H9 (cell line): ENCODE results near the gene IAH1. TPM values are rescaled to one million over a fixed set of nuclear protein-coding genes. Genes with fewer than 3 reads are reported as not detected.

Experiments used
- DNase-seq: peaks from one replicate; pipeline ENCODE4 v3.0.0-alpha.2; 2017
- H2AFZ ChIP-seq: one replicate; pipeline ENCODE4 v1.6.1; 2013; ENCODE audit warnings: mild to moderate bottlenecking, low read length, control low read depth, moderate library complexity
- H2AK5ac ChIP-seq: 2 replicates; pipeline ENCODE4 v1.6.1; 2013; ENCODE audit warnings: low read length, control low read depth, mixed read lengths; ENCODE audit not compliant: insufficient read length
- H2BK120ac ChIP-seq: one replicate; pipeline ENCODE4 v1.6.1; 2013; ENCODE audit warnings: low read depth, mild to moderate bottlenecking, low read length, control low read depth, inconsistent platforms; ENCODE audit not compliant: poor library complexity, severe bottlenecking
- H2BK12ac ChIP-seq: 2 replicates; pipeline ENCODE4 v1.6.1; 2013; ENCODE audit warnings: low read length, control low read depth, mixed read lengths, low read depth; ENCODE audit not compliant: insufficient read length
- H2BK15ac ChIP-seq: 2 replicates; pipeline ENCODE4 v1.6.1; 2013; ENCODE audit warnings: low read depth, low read length, control low read depth
- H2BK20ac ChIP-seq: one replicate; pipeline ENCODE4 v1.6.1; 2013; ENCODE audit warnings: low read depth, mild to moderate bottlenecking, low read length, control low read depth, inconsistent platforms; ENCODE audit not compliant: poor library complexity, severe bottlenecking
- H2BK5ac ChIP-seq: 2 replicates; pipeline ENCODE4 v1.6.1; 2013; ENCODE audit warnings: low read length, control low read depth, mixed read lengths; ENCODE audit not compliant: insufficient read length
- H3K14ac ChIP-seq: 2 replicates; pipeline ENCODE4 v1.6.1; 2013; ENCODE audit warnings: low read length, control low read depth; ENCODE audit not compliant: insufficient read depth
- H3K18ac ChIP-seq: 2 replicates; pipeline ENCODE4 v1.6.1; 2013; ENCODE audit warnings: low read depth, mild to moderate bottlenecking, mixed read lengths, low read length, control low read depth; ENCODE audit not compliant: insufficient read length
- H3K23ac ChIP-seq: 2 replicates; pipeline ENCODE4 v1.6.1; 2013; ENCODE audit warnings: low read length, control low read depth, mixed read lengths, low read depth; ENCODE audit not compliant: insufficient read length
- H3K23me2 ChIP-seq: 2 replicates; pipeline ENCODE4 v1.6.1; 2013; ENCODE audit warnings: low read depth, mild to moderate bottlenecking, mixed read lengths, low read length, control low read depth; ENCODE audit not compliant: insufficient read length, poor library complexity, severe bottlenecking
- H3K27ac ChIP-seq: 2 replicates; pipeline ENCODE4 v1.5.1; 2013; ENCODE audit warnings: low read length, control low read depth, mixed read lengths, low read depth; ENCODE audit not compliant: insufficient read length
- H3K27me3 ChIP-seq: 2 replicates; pipeline ENCODE4 v1.6.1; 2013; ENCODE audit warnings: low read length, control low read depth, inconsistent platforms; ENCODE audit not compliant: insufficient read depth
- H3K4ac ChIP-seq: 2 replicates; pipeline ENCODE4 v1.6.1; 2013; ENCODE audit warnings: low read depth, mild to moderate bottlenecking, control low read depth, inconsistent platforms, low read length, moderate library complexity
- H3K4me1 ChIP-seq: 2 replicates; pipeline ENCODE4 v1.6.1; 2013; ENCODE audit warnings: low read length, control low read depth, inconsistent platforms; ENCODE audit not compliant: insufficient read depth
- H3K4me2 ChIP-seq: 2 replicates; pipeline ENCODE4 v1.6.1; 2013; ENCODE audit warnings: low read length, control low read depth, mixed read lengths; ENCODE audit not compliant: insufficient read length, insufficient read depth
- H3K56ac ChIP-seq: 2 replicates; pipeline ENCODE4 v1.6.1; 2013; ENCODE audit warnings: low read depth, mild to moderate bottlenecking, mixed read lengths, low read length, control low read depth; ENCODE audit not compliant: insufficient read length
- H3K79me1 ChIP-seq: 2 replicates; pipeline ENCODE4 v1.6.1; 2013; ENCODE audit warnings: low read depth, mild to moderate bottlenecking, moderate library complexity, low read length, control low read depth, inconsistent platforms; ENCODE audit not compliant: insufficient read depth, poor library complexity, severe bottlenecking
- H3K79me2 ChIP-seq: 2 replicates; pipeline ENCODE4 v1.6.1; 2013; ENCODE audit warnings: low read length, control low read depth, inconsistent platforms; ENCODE audit not compliant: insufficient read depth
- H3K9ac ChIP-seq: 2 replicates; pipeline ENCODE4 v1.6.1; 2013; ENCODE audit warnings: low read length, control low read depth, mixed read lengths; ENCODE audit not compliant: insufficient read length; ENCODE audit errors: extremely low read depth
- H3K9me3 ChIP-seq: one replicate; pipeline ENCODE4 v1.6.1; 2013; ENCODE audit warnings: low read depth, low read length, inconsistent platforms; ENCODE audit not compliant: control insufficient read depth
- H3T11ph ChIP-seq: one replicate; pipeline ENCODE4 v1.6.1; 2013; ENCODE audit warnings: mild to moderate bottlenecking, low read length, control low read depth, inconsistent platforms
- H4K20me1 ChIP-seq: one replicate; pipeline ENCODE4 v1.6.1; 2013; ENCODE audit not compliant: control insufficient read depth, insufficient read length, insufficient read depth
- H4K5ac ChIP-seq: 2 replicates; pipeline ENCODE4 v1.6.1; 2013; ENCODE audit warnings: low read depth, mild to moderate bottlenecking, mixed read lengths, low read length, control low read depth; ENCODE audit not compliant: insufficient read length
- H4K8ac ChIP-seq: replicated peaks from 2 replicates; pipeline ENCODE4 v1.6.1; 2013; ENCODE audit warnings: low read length, control low read depth, mixed read lengths, low read depth; ENCODE audit not compliant: insufficient read length
- H4K91ac ChIP-seq: 2 replicates; pipeline ENCODE4 v1.6.1; 2013; ENCODE audit warnings: low read depth, mild to moderate bottlenecking, moderate library complexity, mixed read lengths, low read length, control low read depth; ENCODE audit not compliant: insufficient read length
- H3K27ac Mint-ChIP-seq, 3 experiments: 2 replicates in 2 of 3; 3 replicates in 1 of 3; pipeline ENCODE4 v1.8.0; 2020 to 2021; ENCODE audit warnings: mixed read lengths in 3 of 3, mild to moderate bottlenecking in 1 of 3, moderate library complexity in 1 of 3
- H3K27me3 Mint-ChIP-seq: 2 replicates; pipeline ENCODE4 v1.8.0; 2021; ENCODE audit warnings: low read depth, mild to moderate bottlenecking, moderate library complexity, mixed read lengths
- H3K36me3 Mint-ChIP-seq, 3 experiments: 2 replicates in 2 of 3; 3 replicates in 1 of 3; pipeline ENCODE4 v1.8.0; 2020 to 2021; ENCODE audit warnings: low read depth in 3 of 3, mixed read lengths in 3 of 3; ENCODE audit not compliant: insufficient read depth in 1 of 3
- H3K4me1 Mint-ChIP-seq, 2 experiments: 2 replicates each; pipeline ENCODE4 v1.8.0; 2020; ENCODE audit warnings: mixed read lengths in 2 of 2
- H3K4me3 Mint-ChIP-seq, 2 experiments: 2 replicates in 1 of 2; 3 replicates in 1 of 2; pipeline ENCODE4 v1.8.0; 2020 to 2021; ENCODE audit warnings: mild to moderate bottlenecking in 2 of 2, mixed read lengths in 2 of 2, moderate library complexity in 1 of 2
- H3K9me3 Mint-ChIP-seq, 2 experiments: 2 replicates in 1 of 2; 3 replicates in 1 of 2; pipeline ENCODE4 v1.8.0; 2020; ENCODE audit warnings: mild to moderate bottlenecking in 2 of 2, mixed read lengths in 2 of 2, moderate library complexity in 1 of 2
- CTCF ChIP-seq: fragments of 200-600 bp; sonication (generic); conservative IDR thresholded peaks from 3 replicates; pipeline ENCODE4 v1.8.0; 2021; ENCODE audit warnings: antibody characterized with exemption, mild to moderate bottlenecking
- WGBS: extraction: QIAGEN DNeasy Blood & Tissue Kit; methylation state at CpG from one replicate; pipeline ENCODE4 v1.1.7; 2013; ENCODE audit warnings: missing lambda C conversion rate, low lambda C conversion rate, mixed read lengths; ENCODE audit not compliant: insufficient read length; ENCODE audit errors: extremely low coverage; 5-methylcytosine and 5-hydroxymethylcytosine counted together
- total RNA-seq: library from RNA; stranded (reverse); gene quantifications from 2 replicates; pipeline ENCODE4 v1.2.1, GENCODE V29; 2021

IAH1 gene
- total RNA-seq, 1 experiment from 2014 or later = 25.6 TPM

GRCh38 chr2:9525266-9525665 is 50.9 kb downstream of the IAH1 start:
- H4K20me1 ChIP-seq = no peaks in the 10 kb centered on the region
- no peak overlapping the region for H4K91ac ChIP-seq
- no peak overlapping the region for H3K4me2 ChIP-seq
- H3K23me2 ChIP-seq = no peaks in the 10 kb centered on the region
- no peak overlapping the region for H2BK20ac ChIP-seq
- H3K9me3 ChIP-seq = no peaks in the 10 kb centered on the region
- no peak overlapping the region for H2BK5ac ChIP-seq
- no peak overlapping the region for H3K9ac ChIP-seq
- Mint-ChIP-seq H3K27ac (no peak overlapping the region), H3K9me3 (no peaks in the 10 kb centered on the region), H3K36me3 (peaks cover 5 to 51% (median 32%) of the 10 kb centered on the region in 3 experiments; a peak in 6 of 7 replicates), H3K27me3 (no peaks in the 10 kb centered on the region), H3K4me1 (no peaks in the 10 kb centered on the region), H3K4me3 (no peak overlapping the region)
- no peak overlapping the region for H2BK15ac ChIP-seq
- DNase-seq = no peak
- no peak overlapping the region for H3K23ac ChIP-seq
- H2AK5ac ChIP-seq = no peak overlapping the region
- WGBS = no CpG with 5 or more reads among the region's 2 CpGs
- no peak overlapping the region for H3K27ac ChIP-seq
- H3K56ac ChIP-seq = no peak overlapping the region
- no peak overlapping the region for H3T11ph ChIP-seq
- no peak overlapping the region for H3K18ac ChIP-seq
- H2BK120ac ChIP-seq = no peak overlapping the region
- no peaks in the 10 kb centered on the region for H3K27me3 ChIP-seq
- no peak overlapping the region for H2BK12ac ChIP-seq
- H3K79me2 ChIP-seq = no peaks in the 10 kb centered on the region
- no peaks in the 10 kb centered on the region for H3K4me1 ChIP-seq
- no peak for TF ChIP-seq CTCF
- no peak overlapping the region for H4K8ac ChIP-seq
- no peak overlapping the region for H3K14ac ChIP-seq
- no peak overlapping the region for H4K5ac ChIP-seq
- H2AFZ ChIP-seq = no peak overlapping the region
- H3K79me1 ChIP-seq = no peaks in the 10 kb centered on the region
- H3K4ac ChIP-seq = no peak overlapping the region
